Body of pancreas (tissue), 4 donors: ENCODE results near the gene BACH2. TPM values are rescaled to one million over a fixed set of nuclear protein-coding genes. Genes with fewer than 3 reads are reported as not detected.

Experiments used
- ATAC-seq: fragments of 150-250 bp; one replicate; pipeline ENCODE4 v1.9.1; 2016
- DNase-seq, 4 donors: peaks; one replicate each; pipeline ENCODE4 v3.0.0-alpha.2; 2019
- H3K27ac ChIP-seq, 4 donors: fragments of 200-600 bp; sonication (generic); 1 replicate in 3 of 4; 2 replicates in 1 of 4; pipeline versions ENCODE4 v1.5.1 to v1.6.1; 2016 to 2019; ENCODE audit warnings: mild to moderate bottlenecking in 1 of 4, mixed read lengths in 1 of 4, moderate library complexity in 1 of 4
- H3K27me3 ChIP-seq, 2 donors: fragments of 200-600 bp; sonication (generic); one replicate each; pipeline ENCODE4 v1.6.0; 2016; ENCODE audit warnings: mild to moderate bottlenecking in 1 of 2
- H3K36me3 ChIP-seq, 2 donors: fragments of 200-600 bp; sonication (generic); replicated peaks in 1 of 2; 2 replicates each; pipeline ENCODE4 v1.5.1; 2016; ENCODE audit warnings: low read depth in 2 of 2; ENCODE audit not compliant: insufficient read depth in 1 of 2
- H3K4me1 ChIP-seq: fragments of 200-600 bp; sonication (generic); one replicate; pipeline ENCODE4 v1.6.0; 2016
- H3K4me3 ChIP-seq, 2 donors: fragments of 200-600 bp; sonication (generic); 1 replicate in 1 of 2; 2 replicates in 1 of 2; pipeline ENCODE4 v1.5.1; 2016 to 2019
- H3K9me3 ChIP-seq, 3 donors: fragments of 200-600 bp; sonication (generic); 1 replicate in 2 of 3; 2 replicates in 1 of 3; pipeline ENCODE4 v1.5.1; 2016
- POLR2A ChIP-seq, 3 donors: fragments of 450-650 bp; IDR thresholded peaks; one replicate each; pipeline ENCODE4 v1.6.1; 2016; ENCODE audit warnings: antibody characterized with exemption in 3 of 3, mild to moderate bottlenecking in 2 of 3
- WGBS, 2 donors: methylation state at CpG; one replicate each; pipeline ENCODE4 v1.1.5; 2017; 5-methylcytosine and 5-hydroxymethylcytosine counted together
- intact Hi-C: fragments of 100-400 bp; cut with DNase I; formaldehyde crosslinking; loops from one replicate; pipeline ENCODE4 v1.15.1; 2023
- total RNA-seq, 2 donors: library from RNA; depleted of rRNA; stranded (reverse); fragments of >200 nt; gene quantifications; one replicate each; pipeline ENCODE4 v1.1.0, GENCODE V29; 2016
- TF ChIP-seq, protein P1 (sequence below), 7 experiments: fragments of 450-650 bp in 4 of 7; fragments of 200-600 bp in 3 of 7; sonication (generic) in 3 of 7; IDR thresholded peaks; one replicate each; pipeline ENCODE4 v1.5.1; 2016 to 2019; ENCODE audit warnings: antibody characterized with exemption in 7 of 7

BACH2 gene
- total RNA-seq, 2 donors from 2014 or later = 2.1 to 3.3 TPM

GRCh38 chr6:89921197-89921596 lies 375.4 kb downstream of the BACH2 start:
- no peak overlapping the region for H3K27ac ChIP-seq
- H3K27me3 ChIP-seq = no peaks in the 10 kb centered on the region
- WGBS, 2 donors = 57 to 71% methylated on average over 6 of the region's 6 CpGs
- H3K4me1 ChIP-seq = no peaks in the 10 kb centered on the region
- peaks cover 0 to under 1% (median 0%) of the 10 kb centered on the region in 3 donors for H3K9me3 ChIP-seq
- H3K36me3 ChIP-seq = no peaks in the 10 kb centered on the region
- no peak for DNase-seq
- intact Hi-C loops = no loop called here
- no peak for ATAC-seq
- H3K4me3 ChIP-seq = no peak overlapping the region
- no peak for TF ChIP-seq POLR2A (IDR thresholded peaks at IDR 0.05)
- TF ChIP-seq, protein P1, sequence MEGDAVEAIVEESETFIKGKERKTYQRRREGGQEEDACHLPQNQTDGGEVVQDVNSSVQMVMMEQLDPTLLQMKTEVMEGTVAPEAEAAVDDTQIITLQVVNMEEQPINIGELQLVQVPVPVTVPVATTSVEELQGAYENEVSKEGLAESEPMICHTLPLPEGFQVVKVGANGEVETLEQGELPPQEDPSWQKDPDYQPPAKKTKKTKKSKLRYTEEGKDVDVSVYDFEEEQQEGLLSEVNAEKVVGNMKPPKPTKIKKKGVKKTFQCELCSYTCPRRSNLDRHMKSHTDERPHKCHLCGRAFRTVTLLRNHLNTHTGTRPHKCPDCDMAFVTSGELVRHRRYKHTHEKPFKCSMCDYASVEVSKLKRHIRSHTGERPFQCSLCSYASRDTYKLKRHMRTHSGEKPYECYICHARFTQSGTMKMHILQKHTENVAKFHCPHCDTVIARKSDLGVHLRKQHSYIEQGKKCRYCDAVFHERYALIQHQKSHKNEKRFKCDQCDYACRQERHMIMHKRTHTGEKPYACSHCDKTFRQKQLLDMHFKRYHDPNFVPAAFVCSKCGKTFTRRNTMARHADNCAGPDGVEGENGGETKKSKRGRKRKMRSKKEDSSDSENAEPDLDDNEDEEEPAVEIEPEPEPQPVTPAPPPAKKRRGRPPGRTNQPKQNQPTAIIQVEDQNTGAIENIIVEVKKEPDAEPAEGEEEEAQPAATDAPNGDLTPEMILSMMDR (IDR thresholded peaks at IDR 0.05) = no peak

DNA sequence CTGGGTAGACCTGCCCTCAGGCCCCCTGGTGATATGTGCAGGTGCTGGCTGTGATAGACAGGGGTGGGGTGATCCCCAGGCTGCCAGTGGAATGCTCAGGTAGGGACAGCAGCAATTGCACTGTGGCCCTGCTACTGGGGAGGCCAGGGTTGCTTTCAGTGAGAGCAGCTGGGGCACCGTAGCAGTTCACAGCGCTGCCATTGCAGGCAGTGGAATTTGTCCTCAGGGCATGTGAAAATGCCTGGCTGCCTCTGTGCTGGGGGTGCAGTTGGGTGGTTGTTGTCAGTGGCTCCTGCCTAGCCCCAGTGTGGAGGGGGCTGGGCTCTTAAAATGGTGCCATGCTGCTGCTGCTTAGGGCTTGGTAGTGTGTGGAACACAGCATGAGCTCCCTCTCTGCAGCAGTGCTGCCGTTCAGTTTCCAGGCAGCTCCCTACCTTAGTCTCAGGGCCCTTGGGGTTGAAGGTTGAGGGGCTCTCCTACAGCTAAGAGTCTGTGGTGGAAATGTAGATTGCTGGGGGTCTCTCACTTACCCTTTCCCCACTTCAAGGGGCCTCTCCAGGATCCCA lies 378.8 kb downstream of the BACH2 start:
- no peaks in the 10 kb centered on the region for H3K36me3 ChIP-seq
- intact Hi-C loops = no loop called here
- no peak for ATAC-seq
- H3K9me3 ChIP-seq = peaks cover 0 to 4% (median 0%) of the 10 kb centered on the region in 3 donors
- H3K27me3 ChIP-seq = no peaks in the 10 kb centered on the region
- TF ChIP-seq, protein P1 (IDR thresholded peaks at IDR 0.05) = no peak
- no peak for TF ChIP-seq POLR2A (IDR thresholded peaks at IDR 0.05)
- H3K4me3 ChIP-seq = no peak overlapping the region
- WGBS, 2 donors = 40 to 67% methylated on average over 1 to 3 of the region's 3 CpGs
- no peak overlapping the region for H3K27ac ChIP-seq
- no peaks in the 10 kb centered on the region for H3K4me1 ChIP-seq
- no peak for DNase-seq

GRCh38 chr6:89917216-89917615 lies 379.4 kb downstream of the BACH2 start:
- 87 to 91% methylated on average over 4 of the region's 4 CpGs for WGBS, 2 donors
- ATAC-seq = no peak

GRCh38 chr6:89916136-89916920 lies 380.3 kb downstream of the BACH2 start:
- H3K4me3 ChIP-seq = no peak overlapping the region
- no peak for TF ChIP-seq POLR2A (IDR thresholded peaks at IDR 0.05)
- TF ChIP-seq, protein P1 (IDR thresholded peaks at IDR 0.05) = no peak
- no peaks in the 10 kb centered on the region for H3K4me1 ChIP-seq
- DNase-seq (no peak), ATAC-seq (no peak)
- H3K27ac ChIP-seq = no peak overlapping the region
- H3K9me3 ChIP-seq = peaks cover 0 to 4% (median 0%) of the 10 kb centered on the region in 3 donors
- intact Hi-C loops = no loop called here
- 77 to 94% methylated on average over 3 of the region's 3 CpGs for WGBS, 2 donors
- H3K27me3 ChIP-seq = no peaks in the 10 kb centered on the region
- H3K36me3 ChIP-seq = no peaks in the 10 kb centered on the region

More at GRCh38 chr6:89917216-89917615, 379.4 kb downstream of the BACH2 start:
- Histone ChIP-seq H3K4me3 (no peak overlapping the region), H3K4me1 (no peaks in the 10 kb centered on the region), H3K27ac (no peak overlapping the region), H3K36me3 (no peaks in the 10 kb centered on the region), H3K9me3 (peaks cover 0 to 4% (median 0%) of the 10 kb centered on the region in 3 donors), H3K27me3 (no peaks in the 10 kb centered on the region)
- intact Hi-C loops = no loop called here
- DNase-seq = no peak
- no peak for TF ChIP-seq POLR2A (IDR thresholded peaks at IDR 0.05)
- TF ChIP-seq, protein P1 (IDR thresholded peaks at IDR 0.05) = no peak
